ENCODE data around the gene DCAF6. TPM values are rescaled to one million over a fixed set of nuclear protein-coding genes. Genes with fewer than 3 reads are reported as not detected.

Gene DCAF6
- total and polyA plus RNA-seq, 7 donors: 33.6 to 102 (median 79.6) TPM

DNA sequence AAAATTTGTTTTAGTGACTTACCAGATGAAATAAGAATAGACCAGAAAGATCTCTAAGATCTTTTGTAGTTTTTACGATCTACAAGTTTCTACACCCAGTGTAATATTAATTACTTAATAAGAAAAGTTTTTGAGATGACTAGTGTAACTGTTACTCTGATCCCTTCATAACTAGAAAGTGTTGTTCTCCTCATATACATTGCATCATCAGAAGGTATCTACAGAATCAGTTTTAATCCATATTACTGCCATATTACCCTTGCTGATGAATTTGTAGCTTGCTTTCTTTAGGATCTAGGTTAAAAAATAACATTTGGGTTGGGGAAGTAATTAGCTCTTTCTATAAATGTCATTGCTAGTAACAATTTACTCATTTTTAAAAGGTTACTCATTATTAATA is 127.7 kb downstream of the DCAF6 start:
- no peak overlapping the region for H3K27ac ChIP-seq
- WGBS, 2 donors: 100% methylated on average over 1 of the region's 1 CpG
- no peak overlapping the region for H3K4me3 ChIP-seq
- H3K4me1 ChIP-seq: no peaks in the 10 kb centered on the region
- H3K27me3 ChIP-seq: no peaks in the 10 kb centered on the region
- intact Hi-C loops (cut with DNase I): no loop called here
- H3K36me3 ChIP-seq: peaks cover 0 to 59% (median 2%) of the 10 kb centered on the region in 4 donors
- TF ChIP-seq POLR2AphosphoS5 (IDR thresholded peaks at IDR 0.05): no peak
- no peak for TF ChIP-seq EP300 (IDR thresholded peaks at IDR 0.05)
- TF ChIP-seq, protein P1, sequence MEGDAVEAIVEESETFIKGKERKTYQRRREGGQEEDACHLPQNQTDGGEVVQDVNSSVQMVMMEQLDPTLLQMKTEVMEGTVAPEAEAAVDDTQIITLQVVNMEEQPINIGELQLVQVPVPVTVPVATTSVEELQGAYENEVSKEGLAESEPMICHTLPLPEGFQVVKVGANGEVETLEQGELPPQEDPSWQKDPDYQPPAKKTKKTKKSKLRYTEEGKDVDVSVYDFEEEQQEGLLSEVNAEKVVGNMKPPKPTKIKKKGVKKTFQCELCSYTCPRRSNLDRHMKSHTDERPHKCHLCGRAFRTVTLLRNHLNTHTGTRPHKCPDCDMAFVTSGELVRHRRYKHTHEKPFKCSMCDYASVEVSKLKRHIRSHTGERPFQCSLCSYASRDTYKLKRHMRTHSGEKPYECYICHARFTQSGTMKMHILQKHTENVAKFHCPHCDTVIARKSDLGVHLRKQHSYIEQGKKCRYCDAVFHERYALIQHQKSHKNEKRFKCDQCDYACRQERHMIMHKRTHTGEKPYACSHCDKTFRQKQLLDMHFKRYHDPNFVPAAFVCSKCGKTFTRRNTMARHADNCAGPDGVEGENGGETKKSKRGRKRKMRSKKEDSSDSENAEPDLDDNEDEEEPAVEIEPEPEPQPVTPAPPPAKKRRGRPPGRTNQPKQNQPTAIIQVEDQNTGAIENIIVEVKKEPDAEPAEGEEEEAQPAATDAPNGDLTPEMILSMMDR (IDR thresholded peaks at IDR 0.05): no peak
- no peak for TF ChIP-seq POLR2A (IDR thresholded peaks at IDR 0.05)
- no peaks in the 10 kb centered on the region for H3K9me3 ChIP-seq
- DNase-seq: no peak

- no peaks in the 10 kb centered on the region for H3K9me3 ChIP-seq
- 89 to 91% methylated on average over 3 of the region's 3 CpGs for WGBS, 2 donors
- no peak overlapping the region for H3K4me3 ChIP-seq
- no peaks in the 10 kb centered on the region for H3K4me1 ChIP-seq
- H3K27ac ChIP-seq: no peak overlapping the region
- no peaks in the 10 kb centered on the region for H3K27me3 ChIP-seq
- peaks cover 2 to 72% (median 9%) of the 10 kb centered on the region in 4 donors for H3K36me3 ChIP-seq
- TF ChIP-seq EP300 (IDR thresholded peaks at IDR 0.05) (no peak), POLR2A (IDR thresholded peaks at IDR 0.05) (no peak), POLR2AphosphoS5 (IDR thresholded peaks at IDR 0.05) (no peak)
- TF ChIP-seq, protein P1 (IDR thresholded peaks at IDR 0.05): no peak
- no peak for DNase-seq
- intact Hi-C loops (cut with DNase I): no loop called here
Observed at GRCh38 chr1:168065506-168065905, 129.0 kb downstream of the DCAF6 start.

- Histone ChIP-seq H3K4me1 (no peaks in the 10 kb centered on the region), H3K36me3 (peaks cover 17 to 95% (median 27%) of the 10 kb centered on the region in 4 donors), H3K27ac (no peak overlapping the region), H3K27me3 (no peaks in the 10 kb centered on the region), H3K9me3 (no peaks in the 10 kb centered on the region), H3K4me3 (no peak overlapping the region)
- WGBS, 2 donors: 85 to 88% methylated on average over 3 of the region's 3 CpGs
- TF ChIP-seq EP300 (IDR thresholded peaks at IDR 0.05) (no peak), POLR2A (IDR thresholded peaks at IDR 0.05) (no peak), POLR2AphosphoS5 (IDR thresholded peaks at IDR 0.05) (no peak)
- TF ChIP-seq, protein P1 (IDR thresholded peaks at IDR 0.05): no peak
- no peak for DNase-seq
- intact Hi-C loops (cut with DNase I): no loop called here
Observed at GRCh38 chr1:168069384-168069783, 132.9 kb downstream of the DCAF6 start.

- intact Hi-C loops (cut with DNase I): loop anchor here (5.0 to 10.0 kb wide), 2 partner anchors 142 to 365 kb away; partner anchors contain the start of genes DCAF6 and MPC2
- Histone ChIP-seq H3K4me3 (no peak overlapping the region), H3K36me3 (peaks cover 0 to 44% (median 10%) of the 10 kb centered on the region in 4 donors), H3K4me1 (peaks cover 0 to 34% (median 14%) of the 10 kb centered on the region in 4 donors), H3K9me3 (no peaks in the 10 kb centered on the region), H3K27ac (peak overlapping the region in 3 of 4 donors; percentile 33 to 80 (median 33)), H3K27me3 (no peaks in the 10 kb centered on the region)
- no peak for DNase-seq
- TF ChIP-seq EP300 (IDR thresholded peaks at IDR 0.05) (no peak), POLR2A (IDR thresholded peaks at IDR 0.05) (no peak), POLR2AphosphoS5 (IDR thresholded peaks at IDR 0.05) (no peak)
- TF ChIP-seq, protein P1 (IDR thresholded peaks at IDR 0.05): no peak
Observed at GRCh38 chr1:168079761-168080160, 143.3 kb downstream of the DCAF6 start.
